GM21360 (cell line): ENCODE data around the gene GRIN3B.

Source experiments
- ATAC-seq: cut with Tn5 transposase; IDR thresholded peaks from one replicate; pipeline ENCODE4 v1.9.1; 2021; ENCODE audit warnings: mild to moderate bottlenecking, moderate library complexity; ENCODE audit not compliant: unreplicated experiment

The GRIN3B gene

GRCh38 chr19:1006711-1007398 is 6.6 kb downstream of the GRIN3B start:
- no peak for ATAC-seq

- no peak for ATAC-seq
Observed at GRCh38 chr19:1007399-1008251, 7.4 kb downstream of the GRIN3B start.

- ATAC-seq = no peak
Observed at GRCh38 chr19:1008268-1009040, 8.2 kb downstream of the GRIN3B start.

GRCh38 chr19:1009041-1009980 is 9.1 kb downstream of the GRIN3B start:
- ATAC-seq = no peak

GRCh38 chr19:1009981-1010538 is 9.8 kb downstream of the GRIN3B start:
- no peak for ATAC-seq

- no peak for ATAC-seq
Observed at GRCh38 chr19:1010586-1011510, 10.6 kb downstream of the GRIN3B start.

GRCh38 chr19:1011831-1012333 is 11.7 kb downstream of the GRIN3B start:
- no peak for ATAC-seq

GRCh38 chr19:1012334-1012733 is 12.1 kb downstream of the GRIN3B start:
- ATAC-seq = no peak

GRCh38 chr19:1013218-1013617 is 13.0 kb downstream of the GRIN3B start:
- no peak for ATAC-seq

- no peak for ATAC-seq
Observed at GRCh38 chr19:1014161-1015060, 14.2 kb downstream of the GRIN3B start.

GRCh38 chr19:1015061-1015781 is 15.0 kb downstream of the GRIN3B start:
- ATAC-seq = no peak

GRCh38 chr19:1015782-1016646 is 15.8 kb downstream of the GRIN3B start:
- no peak for ATAC-seq

- ATAC-seq = no peak
Observed at GRCh38 chr19:1016647-1017114, 16.5 kb downstream of the GRIN3B start.

GRCh38 chr19:1017115-1017905 is 17.1 kb downstream of the GRIN3B start:
- no peak for ATAC-seq

GRCh38 chr19:1017906-1018305 is 17.7 kb downstream of the GRIN3B start:
- no peak for ATAC-seq
